NCI-H748 treated with DMSO at 0.1 percent for 48 hours (cell line): Measurements from ENCODE around the gene XPC.

Experiments
- DNase-seq: peaks from one replicate; lab custom pipeline; 2025; lab: John Stamatoyannopoulos, UW

XPC gene

GRCh38 chr3:14170531-14171159 is 7.8 kb downstream of the XPC start:
- no peak for DNase-seq

- no peak for DNase-seq
Observed at GRCh38 chr3:14169871-14170270, 8.5 kb downstream of the XPC start.

GRCh38 chr3:14169435-14169834 is 9.0 kb downstream of the XPC start:
- DNase-seq = no peak

GRCh38 chr3:14166877-14167603 is 11.4 kb downstream of the XPC start:
- DNase-seq = no peak

- DNase-seq = no peak
Observed at GRCh38 chr3:14162178-14162577, 16.2 kb downstream of the XPC start.

GRCh38 chr3:14161282-14161681 is 17.1 kb downstream of the XPC start:
- DNase-seq = no peak

GRCh38 chr3:14159426-14159825 is 19.0 kb downstream of the XPC start:
- no peak for DNase-seq

- DNase-seq = no peak
Observed at GRCh38 chr3:14158370-14158769, 20.0 kb downstream of the XPC start.

GRCh38 chr3:14157951-14158350 is 20.4 kb downstream of the XPC start:
- no peak for DNase-seq

- DNase-seq = no peak
Observed at GRCh38 chr3:14156843-14157561, 21.4 kb downstream of the XPC start.

GRCh38 chr3:14156201-14156600 is 22.2 kb downstream of the XPC start:
- no peak for DNase-seq

GRCh38 chr3:14154895-14155440 is 23.4 kb downstream of the XPC start:
- DNase-seq = no peak

GRCh38 chr3:14154276-14154675 is 24.1 kb downstream of the XPC start:
- no peak for DNase-seq

- no peak for DNase-seq
Observed at GRCh38 chr3:14153663-14154062, 24.7 kb downstream of the XPC start.

- no peak for DNase-seq
Observed at GRCh38 chr3:14152963-14153355, 25.4 kb downstream of the XPC start.

- DNase-seq = no peak
Observed at GRCh38 chr3:14152233-14152962, 26.0 kb downstream of the XPC start.

GRCh38 chr3:14151471-14152083 is 26.8 kb downstream of the XPC start:
- no peak for DNase-seq

- DNase-seq = no peak
Observed at GRCh38 chr3:14150491-14151230, 27.7 kb downstream of the XPC start.

- no peak for DNase-seq
Observed at GRCh38 chr3:14150078-14150477, 28.3 kb downstream of the XPC start.

- DNase-seq = no peak
Observed at GRCh38 chr3:14148041-14148985, 30.1 kb downstream of the XPC start.
